Esophagus mucosa (tissue), 1 donor: ENCODE results near the gene PCDHA1. TPM values are rescaled to one million over a fixed set of nuclear protein-coding genes. Genes with fewer than 3 reads are reported as not detected.
"Not testable (repeated sequence)": the region's sequence is repeated elsewhere in the genome, so short reads cannot be mapped to it uniquely, and the experiment has no call there.

Experiments used
- ATAC-seq: fragments of 200-7000 bp; cut with Tn5 transposase; one replicate; pipeline ENCODE4 v1.9.1; 2020
- total RNA-seq: library from RNA; stranded (reverse); gene quantifications from one replicate; pipeline ENCODE4 v1.2.4, GENCODE V29; 2023
- donor health status: DM: yes; HTN: yes; CAD: no.

Gene PCDHA1
- total RNA-seq, 1 donor from 2014 or later, result not detected

- ATAC-seq, result not testable (repeated sequence)
Observed at GRCh38 chr5:140808241-140808888, 22.4 kb downstream of the PCDHA1 start.

GRCh38 chr5:140808889-140809291 lies 22.9 kb downstream of the PCDHA1 start:
- no peak for ATAC-seq

- ATAC-seq, result no peak
Observed at GRCh38 chr5:140821375-140822280, 35.7 kb downstream of the PCDHA1 start, which contains the start of gene PCDHA5. PCDHA5 (plus strand) TSS chr5:140821613.

DNA sequence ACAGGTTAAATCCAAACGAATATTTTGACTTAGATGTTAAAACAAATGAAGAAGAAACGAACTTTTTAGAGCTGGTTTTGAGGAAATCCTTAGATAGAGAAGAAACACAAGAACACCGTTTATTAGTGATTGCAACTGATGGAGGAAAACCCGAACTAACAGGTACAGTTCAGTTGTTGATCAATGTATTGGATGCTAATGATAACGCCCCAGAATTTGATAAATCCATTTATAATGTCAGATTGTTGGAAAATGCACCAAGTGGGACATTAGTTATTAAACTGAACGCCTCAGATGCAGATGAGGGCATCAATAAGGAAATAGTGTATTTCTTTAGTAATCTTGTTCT lies 36.3 kb downstream of the PCDHA1 start:
- no peak for ATAC-seq

DNA sequence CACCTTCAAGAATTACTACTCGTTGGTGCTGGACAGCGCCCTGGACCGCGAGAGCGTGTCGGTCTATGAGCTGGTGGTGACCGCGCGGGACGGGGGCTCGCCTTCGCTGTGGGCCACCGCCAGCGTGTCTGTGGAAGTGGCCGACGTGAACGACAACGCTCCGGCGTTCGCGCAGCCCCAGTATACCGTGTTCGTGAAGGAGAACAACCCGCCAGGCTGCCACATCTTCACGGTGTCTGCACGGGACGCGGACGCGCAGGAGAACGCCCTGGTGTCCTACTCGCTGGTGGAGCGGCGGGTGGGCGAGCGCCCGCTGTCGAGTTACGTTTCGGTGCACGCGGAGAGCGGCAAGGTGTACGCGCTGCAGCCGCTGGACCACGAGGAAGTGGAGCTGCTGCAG lies 37.0 kb downstream of the PCDHA1 start:
- not testable (repeated sequence) for ATAC-seq

DNA sequence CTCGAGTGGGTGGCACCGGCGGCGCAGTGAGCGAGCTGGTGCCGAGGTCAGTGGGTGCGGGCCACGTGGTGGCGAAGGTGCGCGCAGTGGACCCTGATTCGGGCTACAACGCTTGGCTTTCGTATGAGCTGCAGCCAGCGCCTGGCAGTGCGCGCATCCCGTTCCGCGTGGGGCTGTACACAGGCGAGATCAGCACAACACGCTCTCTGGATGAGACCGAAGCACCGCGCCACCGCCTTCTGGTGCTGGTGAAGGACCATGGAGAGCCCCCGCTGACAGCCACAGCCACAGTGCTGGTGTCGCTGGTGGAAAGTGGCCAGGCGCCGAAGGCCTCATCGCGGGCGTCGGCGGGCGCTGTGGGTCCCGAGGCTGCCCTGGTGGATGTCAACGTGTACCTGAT lies 37.5 kb downstream of the PCDHA1 start:
- no peak for ATAC-seq

GRCh38 chr5:140827704-140828361 lies 41.9 kb downstream of the PCDHA1 start, which contains the start of gene PCDHA6:
PCDHA6 (plus strand) TSS chr5:140827960; CDS start chr5:140828092, 132 bp downstream.
- ATAC-seq, result no peak

- no peak for ATAC-seq
Observed at GRCh38 chr5:140828362-140828737, 42.4 kb downstream of the PCDHA1 start.

- ATAC-seq, result not testable (repeated sequence)
Observed at GRCh38 chr5:140829511-140830501, 43.9 kb downstream of the PCDHA1 start.

GRCh38 chr5:140833993-140834392 lies 48.1 kb downstream of the PCDHA1 start, which contains the start of gene PCDHA7:
PCDHA7 (plus strand) TSS chr5:140834269; CDS start chr5:140834384, 115 bp downstream.
- ATAC-seq, result no peak

DNA sequence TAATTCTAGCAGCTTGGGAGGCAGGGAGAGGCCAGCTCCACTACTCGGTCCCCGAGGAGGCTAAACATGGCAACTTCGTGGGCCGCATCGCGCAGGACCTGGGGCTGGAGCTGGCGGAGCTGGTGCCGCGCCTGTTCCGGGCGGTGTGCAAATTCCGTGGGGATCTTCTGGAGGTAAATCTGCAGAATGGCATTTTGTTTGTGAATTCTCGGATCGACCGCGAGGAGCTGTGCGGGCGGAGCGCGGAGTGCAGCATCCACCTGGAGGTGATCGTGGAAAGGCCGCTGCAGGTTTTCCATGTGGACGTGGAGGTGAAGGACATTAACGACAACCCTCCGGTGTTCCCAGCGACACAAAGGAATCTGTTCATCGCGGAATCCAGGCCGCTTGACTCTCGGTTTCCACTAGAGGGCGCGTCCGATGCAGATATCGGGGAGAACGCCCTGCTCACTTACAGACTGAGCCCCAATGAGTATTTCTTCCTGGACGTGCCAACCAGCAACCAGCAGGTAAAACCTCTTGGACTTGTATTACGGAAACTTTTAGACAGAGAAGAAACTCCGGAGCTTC lies 48.6 kb downstream of the PCDHA1 start:
- not testable (repeated sequence) for ATAC-seq

- ATAC-seq, result no peak
Observed at GRCh38 chr5:140835622-140836510, 49.9 kb downstream of the PCDHA1 start.

DNA sequence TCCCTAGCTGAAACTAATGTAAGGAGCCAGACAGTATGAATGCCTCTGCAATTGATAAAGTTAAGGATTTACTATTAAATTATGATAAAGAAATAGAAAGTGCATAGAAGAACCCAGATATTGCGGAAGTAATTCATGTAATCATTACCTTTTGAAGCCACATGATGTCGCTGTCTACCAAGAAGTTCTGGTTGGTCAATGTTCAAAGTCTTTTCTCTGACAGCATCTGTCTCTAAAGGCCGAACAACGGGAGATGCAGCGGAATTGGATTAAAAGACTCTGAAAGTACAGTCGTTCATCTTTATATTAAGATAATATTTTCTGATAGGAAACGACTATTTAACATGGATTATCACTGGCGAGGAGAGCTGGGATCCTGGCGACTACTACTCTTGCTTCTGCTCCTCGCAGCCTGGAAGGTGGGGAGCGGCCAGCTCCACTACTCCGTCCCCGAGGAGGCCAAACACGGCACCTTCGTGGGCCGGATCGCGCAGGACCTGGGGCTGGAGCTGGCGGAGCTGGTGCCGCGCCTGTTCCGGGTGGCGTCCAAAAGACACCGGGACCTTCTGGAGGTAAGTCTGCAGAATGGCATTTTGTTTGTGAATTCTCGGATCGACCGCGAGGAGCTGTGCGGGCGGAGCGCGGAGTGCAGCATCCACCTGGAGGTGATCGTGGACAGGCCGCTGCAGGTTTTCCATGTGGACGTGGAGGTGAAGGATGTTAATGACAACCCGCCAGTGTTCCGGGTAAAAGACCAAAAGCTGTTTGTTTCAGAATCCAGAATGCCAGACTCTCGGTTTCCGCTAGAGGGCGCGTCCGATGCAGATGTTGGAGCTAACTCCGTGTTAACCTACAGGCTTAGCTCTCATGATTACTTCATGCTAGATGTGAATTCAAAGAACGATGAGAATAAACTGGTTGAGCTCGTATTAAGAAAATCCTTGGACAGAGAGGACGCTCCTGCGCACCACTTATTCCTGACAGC lies 55.3 kb downstream of the PCDHA1 start, which contains the start of gene PCDHA8:
TSS of gene PCDHA8 (plus strand) at position 210 of the 985 bp plus-strand sequence. CDS start at position 345, 135 bp downstream.
- ATAC-seq, result no peak

GRCh38 chr5:140842798-140843733 lies 57.1 kb downstream of the PCDHA1 start:
- no peak for ATAC-seq

- ATAC-seq, result not testable (repeated sequence)
Observed at GRCh38 chr5:140848139-140849102, 62.5 kb downstream of the PCDHA1 start, which contains the start of gene PCDHA9. PCDHA9 (plus strand) TSS chr5:140848382; CDS start chr5:140848496, 114 bp downstream.
